ENCODE results near the gene MARCKSL1.

GRCh38 chr1:32305310-32305709, 30.7 kb downstream of the MARCKSL1 start:
- TF ChIP-seq POLR2AphosphoS5 (IDR thresholded peaks at IDR 0.05; ENCODE audit: borderline replicate concordance, low read depth, low read length): no peak
- no peak for TF ChIP-seq EZH2 (IDR thresholded peaks at IDR 0.05)
- no peak for TF ChIP-seq FOXP2 (optimal IDR thresholded peaks at IDR 0.05; ENCODE audit: control extremely low read depth, extremely low read length, insufficient read depth)

All from SK-N-MC (cell line).